ENCODE data around the gene CACNG4.
"Not testable (repeated sequence)": the region's sequence is repeated elsewhere in the genome, so short reads cannot be mapped to it uniquely, and the experiment has no call there.

The CACNG4 gene

GRCh38 chr17:67032985-67033384 is 68.5 kb downstream of the CACNG4 start:
- no peak for DNase-seq (ENCODE audit: low read depth, low spot score)
- H3K4me3 ChIP-seq (ENCODE audit: low read depth, low read length) = no peak overlapping the region
- POLR2A ChIA-PET = no interaction called here
- no peak for TF ChIP-seq CTCF (IDR thresholded peaks at IDR 0.05; ENCODE audit: insufficient read depth, low read length, missing control alignments)
- CTCF ChIA-PET = no interaction called here

DNA sequence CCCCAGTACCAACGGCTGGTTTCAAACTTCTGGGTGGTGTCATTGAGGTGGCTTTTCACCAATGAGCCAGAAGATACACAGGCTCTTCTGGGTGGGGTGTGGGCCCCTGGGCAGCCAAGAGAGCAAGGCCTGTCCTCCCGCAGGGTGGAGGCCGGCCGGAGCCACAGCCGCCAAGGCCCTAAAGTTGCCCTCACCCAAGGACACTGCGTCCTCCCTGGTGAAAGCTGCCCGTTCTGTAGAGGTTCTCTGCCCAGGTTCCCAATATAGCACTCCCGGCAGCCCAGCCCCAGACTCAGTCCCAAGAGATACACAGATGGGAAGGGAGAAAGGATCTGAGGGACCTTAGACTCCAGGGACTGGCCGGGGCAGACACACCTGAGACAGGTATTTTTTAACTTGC is 69.1 kb downstream of the CACNG4 start:
- CTCF ChIA-PET = no interaction called here
- POLR2A ChIA-PET = no interaction called here
- no peak overlapping the region for H3K4me3 ChIP-seq (ENCODE audit: low read depth, low read length)
- no peak for DNase-seq (ENCODE audit: low read depth, low spot score)
- TF ChIP-seq CTCF (IDR thresholded peaks at IDR 0.05; ENCODE audit: insufficient read depth, low read length, missing control alignments) = no peak

- CTCF ChIA-PET = no interaction called here
- POLR2A ChIA-PET = no interaction called here
- no peak for DNase-seq (ENCODE audit: low read depth, low spot score)
- no peak for TF ChIP-seq CTCF (IDR thresholded peaks at IDR 0.05; ENCODE audit: insufficient read depth, low read length, missing control alignments)
- no peak overlapping the region for H3K4me3 ChIP-seq (ENCODE audit: low read depth, low read length)
Observed at GRCh38 chr17:67035131-67036083, 70.9 kb downstream of the CACNG4 start.

GRCh38 chr17:67038861-67039365 is 74.4 kb downstream of the CACNG4 start:
- no peak overlapping the region for H3K4me3 ChIP-seq (ENCODE audit: low read depth, low read length)
- ChIA-PET POLR2A (no interaction called here), CTCF (interaction anchor here (1.1 kb wide), 1 partner anchor 29 kb away, joined by 3 read pairs; no protein-coding TSS in a partner anchor)
- no peak for DNase-seq (ENCODE audit: low read depth, low spot score)
- no peak for TF ChIP-seq CTCF (IDR thresholded peaks at IDR 0.05; ENCODE audit: insufficient read depth, low read length, missing control alignments)

- TF ChIP-seq CTCF (IDR thresholded peaks at IDR 0.05; ENCODE audit: insufficient read depth, low read length, missing control alignments) = no peak
- ChIA-PET CTCF (no interaction called here), POLR2A (interaction anchor here (0.6 kb wide), 1 partner anchor 18 kb away, joined by 3 read pairs; no protein-coding TSS in a partner anchor)
- no peak overlapping the region for H3K4me3 ChIP-seq (ENCODE audit: low read depth, low read length)
- DNase-seq (ENCODE audit: low read depth, low spot score) = no peak
Observed at GRCh38 chr17:67040652-67041051, 76.1 kb downstream of the CACNG4 start.

GRCh38 chr17:67041119-67041518 is 76.6 kb downstream of the CACNG4 start:
- DNase-seq (ENCODE audit: low read depth, low spot score); H3K4me3 ChIP-seq (ENCODE audit: low read depth, low read length); CTCF ChIA-PET: not testable (repeated sequence)
- POLR2A ChIA-PET = interaction anchor here (0.6 kb wide), 1 partner anchor 17 kb away, joined by 3 read pairs; no protein-coding TSS in a partner anchor
